HUDEP-2 (cell line): Measurements from ENCODE around the gene CPNE2.
A peak's percentile ranks its signal among the peaks of the same experiment; 100 is the strongest.
"Not testable (repeated sequence)": the region's sequence is repeated elsewhere in the genome, so short reads cannot be mapped to it uniquely, and the experiment has no call there.

ENCODE experiments used
- DNase-seq, 76 experiments: peaks; one replicate each; lab custom pipeline; 2025; ENCODE audit not compliant: unreplicated experiment in 76 of 76; lab: John Stamatoyannopoulos, UW

Gene CPNE2

DNA sequence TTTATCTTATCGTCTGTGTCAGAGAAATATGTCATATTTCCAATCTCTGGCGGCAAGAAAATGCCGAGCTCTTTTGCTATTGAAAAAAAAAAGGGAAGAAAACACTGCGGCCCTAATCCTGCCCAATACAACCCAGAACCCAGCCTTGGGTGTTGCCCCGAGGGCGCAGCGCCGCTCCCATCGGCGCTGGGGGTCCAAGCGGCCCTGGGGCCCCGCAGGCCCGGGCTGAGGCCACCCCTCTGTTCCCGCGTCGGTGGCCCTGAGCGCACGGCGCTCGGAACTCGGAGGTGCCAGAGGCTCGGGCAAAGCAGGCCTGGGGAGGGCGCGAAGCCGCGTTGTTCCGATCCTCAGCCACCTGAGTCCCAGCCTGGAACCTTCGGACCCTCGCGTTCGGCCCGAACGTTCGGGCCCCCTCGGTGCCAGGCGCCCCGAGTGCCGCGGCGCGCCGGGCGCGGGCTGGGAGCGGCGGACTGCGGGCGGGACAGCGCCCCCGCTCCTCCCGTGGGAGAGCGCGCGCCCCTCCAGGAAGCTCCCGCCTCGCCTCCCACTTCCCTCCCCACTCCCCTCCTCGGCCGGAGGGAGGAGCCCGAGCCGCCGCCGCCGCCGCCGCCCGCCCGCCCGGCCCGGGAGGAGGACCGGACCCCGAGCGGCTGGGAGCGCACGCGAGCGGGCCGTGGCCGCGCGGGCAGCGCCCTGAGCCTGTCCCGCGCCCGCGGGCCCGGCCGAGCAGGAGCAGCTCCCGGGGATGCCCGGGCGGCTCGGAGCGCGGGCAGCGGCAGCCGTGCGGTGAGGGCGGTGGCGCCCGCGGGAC, at the start of gene CPNE2:
TSS of gene CPNE2 (plus strand) at position 609 of the 811 bp plus-strand sequence. CDS start 18,160 bp downstream, outside the sequence.
- DNase-seq: no peak

DNA sequence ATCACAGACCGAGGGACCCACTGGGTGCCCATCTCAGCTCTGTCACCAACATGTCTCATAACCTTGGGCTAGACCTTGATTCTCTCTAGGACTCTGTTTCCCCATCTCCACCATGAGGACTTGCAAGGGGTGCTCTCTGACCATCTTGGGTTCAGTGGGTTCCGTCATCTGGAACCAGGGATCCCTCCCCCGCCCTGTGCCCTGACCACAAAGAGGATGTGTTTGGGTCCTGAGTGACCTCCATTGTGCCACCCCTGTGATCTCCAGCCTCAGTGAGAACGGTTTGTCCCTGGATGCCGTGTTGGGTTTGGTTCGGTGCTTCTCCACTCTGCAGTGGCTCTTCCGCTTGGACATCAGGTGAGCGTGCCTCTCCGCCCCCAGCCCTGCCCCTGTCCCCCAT, 49.1 kb upstream of the CPNE2 start:
- no peak for DNase-seq

DNA sequence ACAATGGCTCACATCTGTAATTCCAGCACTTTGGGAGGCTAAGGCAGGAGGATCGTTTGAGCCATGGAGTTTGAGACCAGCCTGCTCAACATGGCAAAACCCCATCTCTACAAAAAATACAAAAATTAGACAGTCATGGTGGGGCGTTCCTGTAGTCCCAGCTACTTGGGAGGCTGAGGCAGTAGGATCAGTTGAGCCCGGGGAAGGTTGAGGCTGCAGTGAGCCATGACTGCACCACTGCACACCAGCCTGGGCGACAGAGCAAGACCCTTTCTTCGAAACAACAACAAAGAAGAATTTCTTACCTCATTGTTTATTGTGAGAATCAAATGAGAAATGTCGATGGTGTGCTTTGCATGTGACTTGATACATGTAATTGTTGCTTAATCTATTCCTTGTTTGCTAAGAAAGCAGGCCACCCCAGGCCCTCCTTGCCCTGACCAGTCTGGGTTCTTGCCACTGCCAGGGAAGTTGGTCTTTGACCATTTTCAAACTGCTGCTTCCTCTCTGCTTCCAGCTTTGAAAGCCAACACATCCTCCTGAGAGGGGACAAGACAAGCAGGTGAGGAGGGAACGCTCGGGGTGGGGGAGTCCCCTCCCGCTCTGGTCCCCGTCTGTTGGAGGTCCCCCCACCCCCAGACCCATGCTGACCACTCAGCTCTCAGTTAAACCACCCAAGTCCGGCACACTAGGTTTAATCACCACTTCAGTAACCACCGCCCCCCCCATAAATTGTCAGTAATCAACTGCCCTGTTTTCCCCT, 47.3 kb upstream of the CPNE2 start:
- DNase-seq: no peak

DNA sequence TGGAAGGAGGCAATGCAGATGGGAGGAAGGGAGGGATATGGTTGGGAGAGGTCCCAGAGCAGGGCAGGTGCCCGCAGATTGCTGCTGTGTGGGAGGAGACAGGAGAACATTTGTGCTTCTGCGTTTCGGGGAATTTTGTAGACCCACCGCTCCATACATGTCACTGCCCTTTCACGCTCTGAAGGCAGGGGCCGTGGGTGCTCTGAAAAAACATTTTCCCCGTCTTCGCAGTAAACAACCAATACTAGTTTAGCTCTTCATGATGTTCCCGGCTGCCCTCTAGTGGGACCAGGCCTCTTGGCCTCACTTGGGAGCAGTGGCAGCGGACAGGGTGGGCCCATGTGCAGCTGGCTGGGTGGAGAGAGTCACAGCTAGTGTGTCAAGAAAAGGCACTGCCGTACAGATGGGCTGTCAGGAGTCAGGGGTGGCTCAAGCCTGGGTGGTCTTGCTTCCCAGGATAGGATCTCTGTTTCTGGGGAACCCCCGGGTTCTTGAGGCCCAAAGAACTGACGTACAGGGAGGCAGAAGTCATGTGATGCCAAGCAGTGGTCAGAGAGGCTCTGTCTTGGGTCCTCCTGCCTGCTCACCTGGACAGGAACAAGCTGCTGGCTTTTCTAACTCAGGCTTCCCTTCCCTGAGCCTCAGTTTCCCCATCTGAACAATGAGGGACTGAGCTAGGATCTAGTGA, 46.5 kb upstream of the CPNE2 start:
- peak in 46 of 76 experiments; percentile 1 to 59 (median 22) for DNase-seq

DNA sequence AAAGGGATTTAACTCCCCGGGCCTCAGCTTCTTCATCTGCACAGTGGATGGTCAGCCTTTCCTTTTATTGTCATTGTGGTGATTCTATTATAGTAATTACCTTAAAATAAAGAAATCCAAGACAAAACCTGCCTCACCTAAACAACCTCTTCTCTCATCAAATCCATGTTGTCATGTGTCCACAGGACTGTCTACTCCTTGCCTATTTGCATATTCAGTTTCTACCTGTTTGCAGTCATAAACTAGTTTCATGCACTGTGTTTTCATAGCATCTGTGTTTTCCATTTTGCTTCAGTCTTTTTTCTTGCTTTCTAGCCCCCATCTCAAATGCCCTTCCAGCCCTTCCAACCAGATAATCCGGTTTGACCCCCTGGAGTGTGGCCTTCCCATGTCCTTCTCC, 44.3 kb upstream of the CPNE2 start:
- DNase-seq: no peak

DNA sequence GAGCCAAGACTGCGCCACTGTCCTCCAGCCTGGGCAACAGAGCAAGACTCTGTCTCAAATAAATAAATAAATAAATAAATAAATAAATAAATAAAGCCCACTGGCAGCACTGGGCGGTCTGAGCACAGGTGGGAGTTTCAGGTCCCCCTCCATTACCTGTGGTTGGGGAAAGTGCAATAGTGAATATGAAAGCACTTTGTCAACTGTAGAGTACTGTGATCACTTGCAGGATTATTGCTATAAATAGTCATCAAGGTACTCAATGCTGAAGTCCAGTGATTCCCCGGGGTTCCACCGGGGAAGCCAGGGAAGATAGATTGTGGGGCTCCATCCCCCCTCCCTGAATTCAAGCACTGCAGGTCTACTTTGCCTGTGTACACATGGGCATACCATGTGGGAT, 42.7 kb upstream of the CPNE2 start:
- DNase-seq: no peak

DNA sequence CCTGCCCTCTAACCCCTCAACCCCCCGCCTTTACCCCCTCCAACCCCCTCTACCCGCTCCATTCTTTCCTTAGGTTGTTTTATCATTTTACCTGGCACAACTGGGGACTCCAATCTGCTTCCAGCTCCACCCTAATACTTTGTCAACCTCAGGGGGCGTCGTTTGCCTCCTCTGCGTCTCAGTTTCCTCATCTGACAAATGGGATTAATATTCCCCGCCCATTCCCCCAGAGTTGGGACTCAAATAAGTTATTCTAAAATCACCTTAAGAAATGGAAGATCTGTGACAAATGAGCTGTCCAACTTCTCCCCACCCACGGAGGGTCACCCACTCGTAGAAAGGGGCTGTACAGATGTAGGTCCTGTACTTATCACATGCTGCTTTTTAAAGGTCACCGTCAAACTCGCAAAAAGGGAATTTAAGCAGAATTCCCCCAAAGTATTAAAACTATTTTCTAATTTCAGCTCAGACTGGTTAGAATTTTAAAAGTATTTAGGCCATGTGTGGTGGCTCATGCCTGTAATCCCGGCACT, 40.6 kb upstream of the CPNE2 start:
- DNase-seq: no peak

DNA sequence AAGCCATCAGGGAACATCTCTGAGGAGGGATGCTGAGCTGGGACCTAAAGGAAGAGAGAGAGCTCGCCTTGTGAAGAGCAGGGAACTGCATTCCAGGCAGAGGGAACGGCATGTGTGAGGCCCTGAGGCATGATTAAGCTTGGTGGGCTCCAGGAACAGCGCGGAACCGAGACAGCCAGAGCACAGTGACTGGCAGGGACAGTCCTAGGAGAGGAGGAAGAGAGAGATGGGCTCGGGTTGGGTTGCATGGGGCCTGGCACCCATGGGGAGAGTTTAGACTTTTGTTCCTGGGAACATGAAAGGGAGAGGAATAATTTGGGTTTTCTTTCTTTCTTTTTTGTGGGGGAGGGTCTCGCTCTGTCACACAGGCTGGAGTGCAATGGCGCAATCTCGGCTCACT, 39.2 kb upstream of the CPNE2 start:
- DNase-seq: no peak

DNA sequence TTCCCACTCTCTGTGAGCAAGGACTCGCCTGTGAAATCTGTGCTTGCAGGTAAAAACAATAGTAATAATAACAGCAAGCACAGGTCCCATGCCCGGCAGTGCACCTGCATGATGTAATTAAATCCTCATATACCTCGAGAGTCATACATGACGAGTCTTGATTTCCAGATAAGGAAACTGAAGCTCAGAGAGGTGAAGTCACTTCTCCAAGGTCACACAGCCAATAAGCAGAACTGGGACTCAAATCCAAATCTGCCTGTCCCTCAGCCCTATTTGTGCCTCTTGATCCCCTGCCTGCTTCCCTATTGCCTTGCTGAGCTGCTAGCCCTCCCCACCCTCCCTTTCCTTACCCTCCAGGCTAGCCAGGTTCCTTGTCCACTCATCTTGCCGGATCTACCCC, 38.0 kb upstream of the CPNE2 start:
- no peak for DNase-seq

DNA sequence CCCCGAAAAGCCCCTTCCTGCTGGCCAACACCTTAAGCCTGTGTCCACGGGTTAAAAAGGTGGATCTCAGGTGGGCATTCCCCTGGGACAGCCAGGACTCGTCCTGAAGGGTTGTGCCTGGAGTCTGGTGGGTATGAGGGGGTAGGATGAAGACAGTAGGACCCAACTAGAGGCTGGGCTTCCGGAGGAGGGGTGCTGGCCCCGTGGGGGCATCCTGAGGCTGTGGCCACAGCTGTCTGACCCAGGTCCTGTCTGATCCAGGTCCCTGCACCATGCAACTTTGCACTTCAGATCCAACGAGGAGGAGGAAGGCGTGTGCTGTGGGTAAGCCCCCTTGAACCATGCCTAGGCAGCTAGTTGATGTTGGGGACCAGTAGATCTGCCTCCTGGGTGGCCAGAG, 37.6 kb upstream of the CPNE2 start:
- DNase-seq: no peak

DNA sequence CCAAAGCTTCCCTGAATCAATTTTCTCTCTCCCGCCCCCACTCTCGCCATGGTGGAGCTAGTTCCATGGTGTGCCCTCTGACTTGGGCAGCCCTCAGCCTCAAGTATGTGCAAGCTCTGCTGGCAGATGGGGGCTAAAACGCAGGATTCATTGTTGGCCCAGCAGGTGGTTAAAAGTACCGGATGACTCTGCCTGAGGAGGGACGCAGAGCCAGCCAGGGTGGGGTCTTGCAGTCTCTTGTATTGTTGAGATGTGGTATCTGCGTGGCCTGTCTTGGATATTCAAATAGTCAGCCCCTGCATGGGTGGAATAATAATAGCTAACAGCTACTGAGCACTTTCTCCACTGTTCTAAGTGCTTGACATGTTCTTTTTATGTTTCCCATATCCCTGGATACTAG, 36.7 kb upstream of the CPNE2 start:
- no peak for DNase-seq

DNA sequence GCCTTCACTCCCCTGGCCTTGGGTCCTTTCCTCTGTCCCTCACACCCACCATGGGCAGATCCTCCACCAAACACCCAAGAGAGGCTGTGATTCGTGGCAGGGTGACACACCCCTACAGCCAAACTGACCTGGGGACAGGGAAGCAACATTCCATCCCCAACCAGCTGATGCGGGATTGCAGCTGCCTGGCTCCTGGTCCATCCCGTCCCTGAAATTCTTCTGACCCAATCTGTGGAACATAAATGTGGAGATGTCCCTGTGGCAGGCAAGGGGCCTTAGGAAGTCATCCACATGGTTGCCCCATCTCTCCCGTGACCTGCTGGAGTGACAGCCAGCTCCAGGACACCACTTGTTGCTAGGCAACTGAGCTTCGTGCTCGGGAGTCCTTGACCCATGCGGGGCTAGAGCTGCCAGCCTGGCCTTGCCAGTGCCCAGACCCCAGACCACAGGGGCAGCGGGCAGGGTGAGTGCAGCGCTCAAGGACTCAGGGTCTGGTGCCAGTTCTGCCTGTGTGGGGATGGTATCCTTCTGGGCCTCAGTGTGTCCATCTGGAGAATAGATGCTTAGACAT, 34.0 kb upstream of the CPNE2 start:
- DNase-seq: no peak

DNA sequence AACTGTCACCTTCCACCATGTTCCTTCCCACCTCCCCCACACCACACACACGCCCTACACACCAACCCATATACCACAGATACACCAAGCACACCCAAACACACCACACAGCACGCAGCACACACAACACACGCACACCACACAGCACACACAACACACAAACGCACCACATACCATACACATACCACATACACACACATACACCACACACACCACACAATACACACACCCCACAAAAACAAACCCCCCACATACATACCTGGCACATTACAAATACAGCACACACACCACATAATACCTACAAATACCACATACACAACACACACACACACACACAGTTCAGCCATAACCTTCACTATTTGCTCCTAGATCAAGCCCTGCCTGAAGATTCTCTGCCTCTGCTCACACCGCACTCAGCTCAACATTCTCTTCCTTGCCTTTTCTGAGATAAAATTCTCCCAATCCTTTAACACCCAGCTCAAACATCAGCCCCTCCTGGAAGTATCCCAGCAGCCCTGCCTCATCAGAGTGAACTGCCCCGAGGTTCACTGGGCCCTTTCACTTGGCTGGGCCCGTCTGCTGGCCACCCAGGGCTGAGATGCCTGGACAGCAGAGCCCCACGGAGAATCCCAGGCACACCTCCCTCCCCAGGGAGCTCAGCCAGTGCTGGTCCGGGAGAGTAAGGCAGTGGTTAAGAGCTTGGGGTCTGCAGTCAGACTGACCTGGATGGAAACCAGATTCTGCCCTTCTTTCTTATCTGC, 31.9 kb upstream of the CPNE2 start:
- no peak for DNase-seq

DNA sequence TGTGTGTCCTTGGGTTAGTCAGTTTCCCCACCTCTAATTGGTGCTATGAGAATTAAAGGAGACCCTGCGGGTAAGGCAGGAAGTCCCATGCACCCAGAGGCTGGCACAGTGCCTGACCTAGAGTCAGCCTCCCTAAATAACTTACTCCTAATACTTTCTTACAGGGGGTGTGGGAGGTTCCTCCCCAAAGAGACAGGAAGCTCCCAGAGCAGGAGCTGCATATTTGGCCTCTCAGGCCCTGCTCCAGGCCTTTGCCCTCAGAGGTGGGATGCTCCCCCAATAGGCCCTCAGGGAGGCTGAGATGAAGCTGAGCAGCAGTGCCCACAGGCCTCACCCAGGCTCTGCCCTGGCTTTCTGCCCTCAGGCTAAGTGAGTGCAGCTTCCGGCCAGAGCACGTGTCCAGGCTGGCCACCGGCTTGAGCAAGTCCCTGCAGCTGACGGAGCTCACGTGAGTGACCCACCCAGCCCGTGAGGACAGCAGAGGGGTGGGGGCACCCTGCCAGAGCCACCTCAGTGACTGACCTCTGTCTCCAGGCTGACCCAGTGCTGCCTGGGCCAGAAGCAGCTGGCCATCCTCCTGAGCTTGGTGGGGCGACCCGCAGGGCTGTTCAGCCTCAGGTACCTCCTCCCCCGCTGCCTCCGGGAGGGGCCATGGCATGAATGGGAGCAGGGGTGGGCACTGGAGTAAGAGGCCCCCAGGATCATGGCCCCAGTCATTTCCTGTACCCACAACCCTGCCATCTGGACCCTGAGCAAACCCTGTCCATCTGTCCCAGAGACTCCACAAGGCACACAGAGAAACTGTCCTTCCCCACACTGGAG, 31.1 kb upstream of the CPNE2 start:
- DNase-seq: peak in 3 of 76 experiments; percentile 14 to 55 (median 20)

DNA sequence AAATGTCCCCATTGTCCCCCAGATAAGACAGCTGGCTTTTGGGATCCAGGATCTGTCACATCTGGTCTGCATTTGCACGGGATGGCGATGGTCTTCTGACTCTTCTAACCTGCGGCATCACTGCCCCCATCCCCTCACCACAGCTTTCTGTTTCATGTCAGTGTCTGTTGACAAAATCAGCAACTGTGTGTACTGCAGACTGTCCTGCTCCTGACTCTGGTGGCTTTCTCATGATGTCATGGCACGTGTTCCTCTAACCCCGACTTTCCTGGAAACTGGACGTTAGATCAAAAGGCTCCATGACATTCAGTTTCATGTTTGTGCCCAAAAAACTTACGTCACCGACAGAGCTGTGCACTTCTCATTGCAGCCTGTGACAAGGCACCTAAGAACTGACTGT, 30.1 kb upstream of the CPNE2 start:
- DNase-seq: peak in 4 of 76 experiments; percentile 14 to 30 (median 23)

DNA sequence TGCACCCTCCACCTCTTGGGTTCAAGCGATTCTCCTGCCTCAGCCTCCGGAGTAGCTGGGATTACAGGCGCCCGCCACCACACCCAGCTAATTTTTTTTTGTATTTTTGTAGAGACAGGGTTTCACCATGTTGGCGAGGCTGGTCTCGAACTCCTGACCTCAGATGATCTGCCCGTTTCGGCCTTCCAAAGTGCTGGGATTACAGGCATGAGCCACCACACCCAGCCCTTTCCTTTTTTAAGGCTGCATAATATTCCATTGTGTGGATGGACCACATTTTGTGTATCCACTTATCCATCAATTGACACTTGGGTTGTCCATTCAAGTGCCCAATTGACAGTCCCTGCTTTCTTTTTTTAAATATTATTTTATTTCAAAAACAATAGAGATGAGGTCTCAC, 29.2 kb upstream of the CPNE2 start:
- DNase-seq: not testable (repeated sequence)

DNA sequence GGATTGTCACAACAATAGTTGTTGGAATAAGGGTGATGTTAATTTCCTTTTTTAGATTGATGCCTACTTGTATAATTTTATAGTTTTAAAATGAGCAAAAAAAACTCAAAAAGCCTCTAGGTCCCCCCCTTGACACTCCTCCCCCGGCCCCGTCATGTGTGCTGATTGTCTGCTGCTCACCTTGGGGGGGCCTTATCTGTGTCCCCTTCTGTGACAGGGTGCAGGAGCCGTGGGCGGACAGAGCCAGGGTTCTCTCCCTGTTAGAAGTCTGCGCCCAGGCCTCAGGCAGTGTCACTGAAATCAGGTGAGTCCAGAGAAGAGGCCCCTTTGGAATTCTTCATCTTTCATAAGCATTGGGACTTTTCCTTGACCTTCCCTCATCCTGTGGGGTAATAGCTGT, 27.4 kb upstream of the CPNE2 start:
- peak in 2 of 76 experiments; percentile 9 to 14 for DNase-seq

DNA sequence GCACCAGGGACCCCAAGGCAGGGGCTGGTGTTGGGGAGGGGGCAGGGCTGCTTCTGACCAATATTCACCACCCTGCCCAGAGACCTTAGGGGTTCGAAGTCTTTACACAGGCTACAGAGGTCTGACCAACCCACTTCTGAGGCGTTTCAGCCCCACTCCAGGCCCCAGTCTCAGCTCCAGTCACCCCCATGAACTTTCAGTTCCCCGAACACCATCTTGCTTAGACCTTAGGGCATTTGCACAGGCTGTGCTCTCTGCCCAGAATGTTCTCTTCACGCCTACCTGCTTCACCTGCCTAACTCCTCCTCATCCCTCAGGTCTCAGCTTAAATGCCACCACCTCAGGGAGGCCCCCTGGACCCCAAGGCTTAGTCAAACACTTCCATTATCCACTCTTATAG, 25.8 kb upstream of the CPNE2 start:
- DNase-seq: no peak

DNA sequence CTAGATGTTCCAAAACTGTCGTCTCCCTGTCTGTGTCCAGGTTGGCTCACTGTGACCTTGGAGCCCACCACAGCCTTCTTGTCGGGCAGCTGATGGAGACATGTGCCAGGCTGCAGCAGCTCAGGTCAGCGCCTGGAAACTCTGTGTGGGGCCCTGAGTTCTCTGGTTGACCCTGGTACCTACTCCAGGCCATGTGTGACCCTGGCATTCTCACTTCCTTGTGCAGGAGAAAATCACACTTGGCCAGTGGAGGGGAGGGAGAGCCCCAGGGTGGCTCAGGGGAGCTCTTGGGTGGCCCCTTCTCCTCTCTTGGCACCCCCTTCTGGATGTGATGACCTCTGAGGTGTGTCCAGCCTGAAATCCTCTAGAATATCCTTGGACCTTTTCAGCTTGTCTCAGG, 25.0 kb upstream of the CPNE2 start:
- no peak for DNase-seq
